ENCODE data around the gene RPS8. TPM values are rescaled to one million over a fixed set of nuclear protein-coding genes. Genes with fewer than 3 reads are reported as not detected.

Gene RPS8
- total RNA-seq, 1 donor from 2014 or later = 4,281 TPM

DNA sequence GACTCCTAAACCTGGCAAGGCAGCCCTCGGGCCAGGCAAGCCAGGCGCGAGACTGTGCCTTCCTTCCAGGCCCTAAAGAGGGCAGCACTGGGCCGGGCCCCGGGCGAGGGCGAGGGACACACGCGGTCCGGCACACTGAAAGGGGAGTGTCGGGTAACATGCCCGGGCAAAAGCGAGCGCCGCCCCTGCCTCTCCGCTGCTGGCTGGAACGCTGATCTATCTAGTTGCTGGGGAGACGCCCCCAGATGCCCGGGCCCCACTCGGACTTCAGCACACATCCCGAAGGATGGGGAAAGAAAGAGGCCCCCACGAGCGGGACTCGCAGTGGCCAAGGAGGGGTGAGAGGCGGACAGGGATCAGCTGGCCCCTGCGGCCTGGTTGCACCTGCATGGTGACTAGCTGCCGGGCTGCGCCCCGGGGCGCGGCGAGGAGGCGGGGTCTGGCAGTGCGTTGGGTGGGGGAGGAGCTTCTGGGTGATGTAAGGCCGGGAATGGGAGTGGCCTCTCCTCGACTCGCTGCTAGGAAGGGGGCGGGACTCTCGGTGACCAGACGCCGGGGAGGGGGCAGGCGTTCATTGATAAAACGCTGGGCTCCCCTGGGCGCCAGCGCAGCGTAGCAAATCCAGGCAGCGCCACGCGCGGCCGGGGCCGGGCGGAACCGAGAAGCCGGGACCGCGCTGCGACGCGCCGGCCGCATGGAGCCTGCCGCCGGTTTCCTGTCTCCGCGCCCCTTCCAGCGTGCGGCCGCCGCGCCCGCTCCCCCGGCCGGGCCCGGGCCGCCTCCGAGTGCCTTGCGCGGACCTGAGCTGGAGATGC lies 24.6 kb downstream of the RPS8 start, which contains the start of gene PLK3:
PLK3 (plus strand) TSS at position 608 of the 815 bp plus-strand sequence; CDS start at position 695, 87 bp downstream.
- Histone ChIP-seq H3K27me3 (peaks cover 9% of the 10 kb centered on the region), H3K4me1 (peaks cover 29% of the 10 kb centered on the region), H3K9ac (no peak within 1 kb of the TSS), H3K27ac (peak within 1 kb of the TSS; percentile 82), H3K4me2 (peak within 1 kb of the TSS; percentile 97), H3K79me2 (ENCODE audit: low read depth) (no peaks in the 10 kb centered on the region), H3K36me3 (no peaks in the 10 kb centered on the region), H3F3A (ENCODE audit: low read depth) (peaks cover 30% of the 10 kb centered on the region), H4K20me1 (ENCODE audit: low read depth) (peaks cover 14% of the 10 kb centered on the region), H2AFZ (replicated peaks) (peak within 1 kb of the TSS; percentile 83), H3K9me3 (ENCODE audit: low read depth) (no peaks in the 10 kb centered on the region), H3K4me3 (peak within 1 kb of the TSS; percentile 75)
- H3K27ac Mint-ChIP-seq = peak within 1 kb of the TSS; percentile 98
- peak within 1 kb of the TSS; percentile 92 for H3K4me3 Mint-ChIP-seq
- DNase-seq (ENCODE audit: low spot score) = peak; percentile 98
- peaks cover 8% of the 10 kb centered on the region for H3K27me3 Mint-ChIP-seq (ENCODE audit: insufficient read depth, low read depth)
- peaks cover 3% of the 10 kb centered on the region for H3K36me3 Mint-ChIP-seq
- no peaks in the 10 kb centered on the region for H3K9me3 Mint-ChIP-seq
- peaks cover 26% of the 10 kb centered on the region for H3K4me1 Mint-ChIP-seq
- no peak for TF ChIP-seq EZH2 (IDR thresholded peaks at IDR 0.05)
- TF ChIP-seq, protein P1, sequence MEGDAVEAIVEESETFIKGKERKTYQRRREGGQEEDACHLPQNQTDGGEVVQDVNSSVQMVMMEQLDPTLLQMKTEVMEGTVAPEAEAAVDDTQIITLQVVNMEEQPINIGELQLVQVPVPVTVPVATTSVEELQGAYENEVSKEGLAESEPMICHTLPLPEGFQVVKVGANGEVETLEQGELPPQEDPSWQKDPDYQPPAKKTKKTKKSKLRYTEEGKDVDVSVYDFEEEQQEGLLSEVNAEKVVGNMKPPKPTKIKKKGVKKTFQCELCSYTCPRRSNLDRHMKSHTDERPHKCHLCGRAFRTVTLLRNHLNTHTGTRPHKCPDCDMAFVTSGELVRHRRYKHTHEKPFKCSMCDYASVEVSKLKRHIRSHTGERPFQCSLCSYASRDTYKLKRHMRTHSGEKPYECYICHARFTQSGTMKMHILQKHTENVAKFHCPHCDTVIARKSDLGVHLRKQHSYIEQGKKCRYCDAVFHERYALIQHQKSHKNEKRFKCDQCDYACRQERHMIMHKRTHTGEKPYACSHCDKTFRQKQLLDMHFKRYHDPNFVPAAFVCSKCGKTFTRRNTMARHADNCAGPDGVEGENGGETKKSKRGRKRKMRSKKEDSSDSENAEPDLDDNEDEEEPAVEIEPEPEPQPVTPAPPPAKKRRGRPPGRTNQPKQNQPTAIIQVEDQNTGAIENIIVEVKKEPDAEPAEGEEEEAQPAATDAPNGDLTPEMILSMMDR (IDR thresholded peaks at IDR 0.05) = peak; percentile 81

DNA sequence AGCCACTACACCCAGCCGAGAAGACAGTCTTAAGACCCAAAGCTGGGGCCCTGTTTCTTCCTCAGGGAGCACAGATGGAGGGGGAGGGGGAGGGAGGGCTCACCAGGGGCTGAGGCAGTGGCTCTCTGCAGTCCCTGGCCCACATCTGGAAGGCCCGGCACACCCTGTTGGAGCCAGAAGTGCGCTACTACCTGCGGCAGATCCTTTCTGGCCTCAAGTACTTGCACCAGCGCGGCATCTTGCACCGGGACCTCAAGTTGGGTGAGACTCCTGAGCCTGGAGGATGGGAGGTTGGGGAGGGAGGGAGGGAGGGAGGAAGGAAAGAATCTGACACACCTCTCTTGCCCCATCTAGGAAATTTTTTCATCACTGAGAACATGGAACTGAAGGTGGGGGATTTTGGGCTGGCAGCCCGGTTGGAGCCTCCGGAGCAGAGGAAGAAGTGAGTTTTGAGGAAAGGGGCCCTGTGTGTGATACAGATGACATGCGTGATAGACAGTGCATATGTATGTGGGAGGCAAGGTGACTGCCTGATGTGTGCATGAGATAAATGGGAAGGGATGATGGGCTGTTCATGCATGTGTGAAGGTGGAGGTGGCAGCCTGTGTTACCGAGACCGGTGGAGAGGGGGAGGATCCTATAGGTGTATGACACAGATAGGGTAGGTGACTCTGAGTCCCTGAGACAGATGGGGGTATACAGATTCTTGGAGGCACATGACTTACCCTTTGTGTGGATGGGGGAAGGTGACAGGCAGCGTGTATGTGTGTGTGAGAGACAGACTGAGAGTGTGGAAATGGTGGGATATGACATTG lies 26.4 kb downstream of the RPS8 start:
- H3K4me1 ChIP-seq = peaks cover 29% of the 10 kb centered on the region
- no peaks in the 10 kb centered on the region for H3K9me3 ChIP-seq (ENCODE audit: low read depth)
- Mint-ChIP-seq H3K9me3 (no peaks in the 10 kb centered on the region), H3K27me3 (ENCODE audit: insufficient read depth, low read depth) (peaks cover 9% of the 10 kb centered on the region), H3K27ac (peak overlapping the region; percentile 12), H3K4me3 (peak overlapping the region; percentile 90), H3K36me3 (peaks cover 9% of the 10 kb centered on the region), H3K4me1 (peaks cover 30% of the 10 kb centered on the region)
- DNase-seq (ENCODE audit: low spot score) = no peak
- no peaks in the 10 kb centered on the region for H3K79me2 ChIP-seq (ENCODE audit: low read depth)
- no peak overlapping the region for H2AFZ ChIP-seq (replicated peaks)
- H3K36me3 ChIP-seq = no peaks in the 10 kb centered on the region
- TF ChIP-seq, protein P1 (IDR thresholded peaks at IDR 0.05) = no peak
- no peak for TF ChIP-seq EZH2phosphoT487 (IDR thresholded peaks at IDR 0.05)
- TF ChIP-seq EZH2 (IDR thresholded peaks at IDR 0.05) = no peak
- H4K20me1 ChIP-seq (ENCODE audit: low read depth) = peaks cover 14% of the 10 kb centered on the region
- H3K9ac ChIP-seq = no peak overlapping the region
- no peak overlapping the region for H3K4me3 ChIP-seq
- H3K4me2 ChIP-seq = peak overlapping the region; percentile 57
- no peak overlapping the region for H3K27ac ChIP-seq
- H3K27me3 ChIP-seq = peaks cover 9% of the 10 kb centered on the region
- H3F3A ChIP-seq (ENCODE audit: low read depth) = peaks cover 26% of the 10 kb centered on the region

DNA sequence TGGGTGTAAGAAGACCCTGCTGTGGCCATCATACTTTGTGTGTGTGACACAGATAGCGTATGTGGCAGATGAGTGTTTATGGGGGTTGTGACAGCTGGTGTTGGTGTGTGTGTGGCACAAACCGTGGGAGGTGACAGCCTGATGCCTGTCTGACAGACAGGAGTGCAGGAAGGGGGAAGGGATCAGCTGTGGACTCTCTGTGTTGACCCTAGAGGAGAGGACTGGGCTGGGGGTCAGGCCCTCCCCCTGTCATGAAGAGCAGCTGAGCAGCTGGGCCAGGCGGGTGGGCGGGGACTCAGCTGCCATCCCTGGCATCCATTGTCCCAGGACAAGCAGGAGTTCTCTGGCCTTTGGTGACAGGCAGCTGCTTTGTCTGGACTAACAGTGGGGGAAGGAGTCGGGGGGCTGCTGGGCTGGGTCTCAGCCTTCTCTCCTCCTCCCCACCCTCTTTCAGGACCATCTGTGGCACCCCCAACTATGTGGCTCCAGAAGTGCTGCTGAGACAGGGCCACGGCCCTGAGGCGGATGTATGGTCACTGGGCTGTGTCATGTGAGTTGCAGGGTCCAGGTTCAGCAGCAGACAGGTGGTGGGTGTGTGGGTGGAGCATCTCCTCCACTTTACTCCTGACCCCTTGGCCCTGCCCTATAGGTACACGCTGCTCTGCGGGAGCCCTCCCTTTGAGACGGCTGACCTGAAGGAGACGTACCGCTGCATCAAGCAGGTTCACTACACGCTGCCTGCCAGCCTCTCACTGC lies 27.1 kb downstream of the RPS8 start:
- peaks cover 38% of the 10 kb centered on the region for H3K4me1 Mint-ChIP-seq
- H3K36me3 ChIP-seq = no peaks in the 10 kb centered on the region
- no peak overlapping the region for H2AFZ ChIP-seq (replicated peaks)
- H3K27me3 ChIP-seq = peaks cover 9% of the 10 kb centered on the region
- no peaks in the 10 kb centered on the region for H3K9me3 ChIP-seq (ENCODE audit: low read depth)
- peaks cover 17% of the 10 kb centered on the region for H3K27me3 Mint-ChIP-seq (ENCODE audit: insufficient read depth, low read depth)
- no peak overlapping the region for H3K9ac ChIP-seq
- H3F3A ChIP-seq (ENCODE audit: low read depth) = peaks cover 29% of the 10 kb centered on the region
- H3K36me3 Mint-ChIP-seq = peaks cover 9% of the 10 kb centered on the region
- TF ChIP-seq, protein P1 (IDR thresholded peaks at IDR 0.05) = no peak
- no peak for TF ChIP-seq EZH2phosphoT487 (IDR thresholded peaks at IDR 0.05)
- no peak for TF ChIP-seq EZH2 (IDR thresholded peaks at IDR 0.05)
- peak overlapping the region; percentile 70 for H3K4me3 Mint-ChIP-seq
- peaks cover 14% of the 10 kb centered on the region for H4K20me1 ChIP-seq (ENCODE audit: low read depth)
- peak overlapping the region; percentile 57 for H3K4me2 ChIP-seq
- peak overlapping the region; percentile 46 for H3K27ac Mint-ChIP-seq
- no peak overlapping the region for H3K27ac ChIP-seq
- peak; percentile 86 for DNase-seq (ENCODE audit: low spot score)
- no peak overlapping the region for H3K4me3 ChIP-seq
- H3K79me2 ChIP-seq (ENCODE audit: low read depth) = no peaks in the 10 kb centered on the region
- peaks cover 35% of the 10 kb centered on the region for H3K4me1 ChIP-seq
- no peaks in the 10 kb centered on the region for H3K9me3 Mint-ChIP-seq
